ENCODE results near the gene SETD3.

- TF ChIP-seq CTCF (IDR thresholded peaks at IDR 0.05; ENCODE audit: insufficient read depth, low read length, poor library complexity, severe bottlenecking) (no peak), EZH2phosphoT487 (conservative IDR thresholded peaks at IDR 0.05; ENCODE audit: low read length) (no peak)
These were observed 30.9 kb upstream of the SETD3 start for GRCh38 chr14:99511421-99512109.

Data from SU-DHL-6 (cell line).